IPS DF 6.9 (cell line): ENCODE results near the gene MACROD2.
"Not testable (repeated sequence)": the region's sequence is repeated elsewhere in the genome, so short reads cannot be mapped to it uniquely, and the experiment has no call there.

ENCODE experiments used
- DNase-seq: peaks from one replicate; pipeline ENCODE4 v3.0.0-alpha.2; 2013; ENCODE audit warnings: low read depth, low spot score
- H3K27ac ChIP-seq: one replicate; pipeline ENCODE4 v1.5.1; 2013; ENCODE audit warnings: low read length, control low read depth
- H3K27me3 ChIP-seq: 2 replicates; pipeline ENCODE4 v1.6.1; 2013; ENCODE audit warnings: mild to moderate bottlenecking, low read length; ENCODE audit not compliant: control insufficient read depth, insufficient read depth
- H3K36me3 ChIP-seq: 2 replicates; pipeline ENCODE4 v1.6.1; 2013; ENCODE audit warnings: low read length; ENCODE audit not compliant: control insufficient read depth, insufficient read depth
- H3K4me1 ChIP-seq: 2 replicates; pipeline ENCODE4 v1.6.1; 2013; ENCODE audit warnings: low read length; ENCODE audit not compliant: control insufficient read depth, insufficient read depth
- H3K4me3 ChIP-seq: 2 replicates; pipeline ENCODE4 v1.5.1; 2013; ENCODE audit warnings: mild to moderate bottlenecking, low read length
- H3K9me3 ChIP-seq: 2 replicates; pipeline ENCODE4 v1.6.1; 2013; ENCODE audit warnings: low read length, inconsistent platforms; ENCODE audit not compliant: control insufficient read depth, insufficient read depth
- WGBS: extraction: QIAGEN DNeasy Blood & Tissue Kit; methylation state at CpG from one replicate; pipeline ENCODE4 v1.1.7; 2013; ENCODE audit warnings: mixed read lengths, missing lambda C conversion rate; ENCODE audit not compliant: insufficient read length, insufficient coverage; 5-methylcytosine and 5-hydroxymethylcytosine counted together

MACROD2 gene

GRCh38 chr20:13995086-13995665 is at the start of gene MACROD2:
Gene MACROD2 (plus strand): TSS chr20:13995516.
- WGBS, result no CpG with 5 or more reads among the region's 61 CpGs
- H3K27ac ChIP-seq, result no peak within 1 kb of the TSS
- no peaks in the 10 kb centered on the region for H3K4me1 ChIP-seq
- no peaks in the 10 kb centered on the region for H3K9me3 ChIP-seq
- no peaks in the 10 kb centered on the region for H3K36me3 ChIP-seq
- H3K27me3 ChIP-seq, result peaks cover 4% of the 10 kb centered on the region; the same call in 1 of the 2 replicates
- peak within 1 kb of the TSS; percentile 77 for H3K4me3 ChIP-seq
- peak; percentile 94 for DNase-seq

- Histone ChIP-seq H3K27me3 (no peaks in the 10 kb centered on the region), H3K9me3 (no peaks in the 10 kb centered on the region; the same call in 1 of the 2 replicates)
- WGBS, result no CpG with 5 or more reads among the region's 3 CpGs
Measured at GRCh38 chr20:13947719-13948118, 47.6 kb upstream of the MACROD2 start.

GRCh38 chr20:13953227-13953626 is 42.1 kb upstream of the MACROD2 start:
- H3K4me1 ChIP-seq, result no peaks in the 10 kb centered on the region
- no peak overlapping the region for H3K27ac ChIP-seq
- peak; percentile 16 for DNase-seq
- H3K9me3 ChIP-seq, result no peaks in the 10 kb centered on the region; the same call in 1 of the 2 replicates
- no peaks in the 10 kb centered on the region for H3K36me3 ChIP-seq
- no peaks in the 10 kb centered on the region for H3K27me3 ChIP-seq
- H3K4me3 ChIP-seq, result no peak overlapping the region
- WGBS, result no CpG with 5 or more reads among the region's 6 CpGs

More at GRCh38 chr20:13947719-13948118, 47.6 kb upstream of the MACROD2 start:
- DNase-seq, result no peak
- Histone ChIP-seq H3K27ac (no peak overlapping the region), H3K4me1 (no peaks in the 10 kb centered on the region), H3K4me3 (no peak overlapping the region), H3K36me3 (no peaks in the 10 kb centered on the region)

- WGBS, result 100% methylated on average over 1 of the region's 2 CpGs
- Histone ChIP-seq H3K4me1 (no peaks in the 10 kb centered on the region), H3K4me3 (no peak overlapping the region), H3K27me3 (no peaks in the 10 kb centered on the region), H3K36me3 (no peaks in the 10 kb centered on the region), H3K9me3 (no peaks in the 10 kb centered on the region), H3K27ac (no peak overlapping the region)
- DNase-seq, result no peak
Measured at GRCh38 chr20:13960119-13960518, 35.2 kb upstream of the MACROD2 start.

GRCh38 chr20:13960525-13960924 is 34.8 kb upstream of the MACROD2 start:
- Histone ChIP-seq H3K27me3 (no peaks in the 10 kb centered on the region), H3K4me3 (no peak overlapping the region), H3K27ac (no peak overlapping the region), H3K36me3 (no peaks in the 10 kb centered on the region), H3K4me1 (no peaks in the 10 kb centered on the region), H3K9me3 (no peaks in the 10 kb centered on the region)
- no CpG with 5 or more reads among the region's 3 CpGs for WGBS
- no peak for DNase-seq

- no peaks in the 10 kb centered on the region for H3K27me3 ChIP-seq
- H3K4me1 ChIP-seq, result no peaks in the 10 kb centered on the region
- no peaks in the 10 kb centered on the region for H3K9me3 ChIP-seq
- H3K4me3 ChIP-seq, result no peak overlapping the region
- H3K36me3 ChIP-seq, result no peaks in the 10 kb centered on the region
- H3K27ac ChIP-seq, result no peak overlapping the region
- no peak for DNase-seq
- no CpG with 5 or more reads among the region's 4 CpGs for WGBS
Measured at GRCh38 chr20:13984211-13984610, 11.1 kb upstream of the MACROD2 start.

- DNase-seq, result no peak
- no CpG with 5 or more reads among the region's 5 CpGs for WGBS
Measured at GRCh38 chr20:13990465-13990864, 4.9 kb upstream of the MACROD2 start, which contains the start of gene SEL1L2. Gene SEL1L2 (minus strand): TSS chr20:13990614. CDS start chr20:13990534, 80 bp downstream.

GRCh38 chr20:13991311-13991710 is 4.0 kb upstream of the MACROD2 start:
- DNase-seq, result no peak
- Histone ChIP-seq H3K4me3 (no peak overlapping the region), H3K36me3 (no peaks in the 10 kb centered on the region), H3K27me3 (peaks cover 1% of the 10 kb centered on the region; the same call in 1 of the 2 replicates), H3K4me1 (no peaks in the 10 kb centered on the region), H3K27ac (no peak overlapping the region), H3K9me3 (no peaks in the 10 kb centered on the region)
- WGBS, result no CpG with 5 or more reads among the region's 1 CpG

More at GRCh38 chr20:13990465-13990864, 4.9 kb upstream of the MACROD2 start, which contains the start of gene SEL1L2:
- no peaks in the 10 kb centered on the region for H3K27me3 ChIP-seq
- no peaks in the 10 kb centered on the region for H3K36me3 ChIP-seq
- no peak within 1 kb of the TSS for H3K4me3 ChIP-seq
- no peaks in the 10 kb centered on the region for H3K4me1 ChIP-seq
- no peak within 1 kb of the TSS for H3K27ac ChIP-seq
- no peaks in the 10 kb centered on the region for H3K9me3 ChIP-seq

GRCh38 chr20:13991955-13992354 is 3.4 kb upstream of the MACROD2 start:
- DNase-seq, H3K27ac ChIP-seq, H3K4me1 ChIP-seq, H3K27me3 ChIP-seq, H3K36me3 ChIP-seq, H3K4me3 ChIP-seq, H3K9me3 ChIP-seq: not testable (repeated sequence)
- no CpG with 5 or more reads among the region's 5 CpGs for WGBS

GRCh38 chr20:13995841-13996240 is 525 bp downstream of the MACROD2 start:
- WGBS, result no CpG with 5 or more reads among the region's 52 CpGs
- H3K36me3 ChIP-seq, result no peaks in the 10 kb centered on the region
- H3K27ac ChIP-seq, result no peak overlapping the region
- H3K4me3 ChIP-seq, result peak overlapping the region; percentile 77; the same call in 1 of the 2 replicates
- no peaks in the 10 kb centered on the region for H3K4me1 ChIP-seq
- no peaks in the 10 kb centered on the region for H3K9me3 ChIP-seq
- peaks cover 4% of the 10 kb centered on the region; the same call in 1 of the 2 replicates for H3K27me3 ChIP-seq
- no peak for DNase-seq

- Histone ChIP-seq H3K4me1 (no peaks in the 10 kb centered on the region), H3K27me3 (peaks cover 4% of the 10 kb centered on the region; the same call in 1 of the 2 replicates), H3K36me3 (no peaks in the 10 kb centered on the region), H3K27ac (no peak overlapping the region), H3K4me3 (peak overlapping the region; percentile 77; the same call in 1 of the 2 replicates), H3K9me3 (no peaks in the 10 kb centered on the region)
- no peak for DNase-seq
- WGBS, result no CpG with 5 or more reads among the region's 13 CpGs
Measured at GRCh38 chr20:13996265-13996664, 949 bp downstream of the MACROD2 start.
